ENCODE data around the gene PSMD8.

Gene PSMD8

DNA sequence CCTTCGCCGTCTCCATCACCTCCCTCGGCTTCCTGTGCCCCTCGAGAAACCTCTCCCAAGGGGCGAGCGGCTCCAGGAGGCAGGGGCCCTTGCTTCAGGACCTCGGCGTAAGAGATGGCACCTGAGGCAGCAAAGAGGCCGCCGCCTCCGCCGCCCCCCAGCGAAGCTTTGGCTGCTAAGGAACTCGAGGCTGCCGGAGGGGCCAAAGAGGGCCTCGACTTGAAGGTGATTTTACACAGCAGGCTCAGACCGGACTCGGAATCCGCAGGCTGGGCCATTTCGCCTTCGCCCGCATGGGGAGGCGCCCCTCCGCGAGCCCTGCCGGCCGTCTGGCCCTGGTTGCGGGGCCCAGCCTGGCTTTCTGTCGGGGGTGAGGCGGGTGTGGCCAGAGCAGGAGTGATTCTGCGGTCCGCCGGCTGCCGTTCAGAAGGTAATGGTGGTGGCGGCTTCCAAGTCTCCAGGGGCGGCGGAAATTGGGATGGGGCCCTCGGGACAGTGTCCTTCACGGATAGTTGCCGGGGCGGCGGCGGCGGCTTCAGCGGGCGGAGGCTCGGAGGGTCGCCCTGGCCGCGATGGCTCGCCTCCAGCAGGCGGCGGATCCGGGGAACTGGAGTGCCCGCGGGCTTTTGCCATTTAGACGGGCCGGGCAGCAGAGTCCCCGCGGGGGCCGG lies 12.1 kb downstream of the PSMD8 start:
- Histone ChIP-seq H3K36me3 (ENCODE audit: control insufficient read depth in 1 of 2, insufficient read depth in 2 of 2, low read length in 2 of 2) (peaks cover 15 to 30% of the 10 kb centered on the region in 2 donors), H3K9me3 (ENCODE audit: control insufficient read depth in 1 of 2, low read length in 2 of 2) (no peaks in the 10 kb centered on the region), H3K9ac (ENCODE audit: low read depth in 1 of 2, low read length in 2 of 2) (peak overlapping the region in 1 of 2 donors; percentile 59), H3K4me1 (ENCODE audit: control insufficient read depth in 1 of 2, insufficient read depth in 2 of 2, low read length in 2 of 2) (peaks cover 0 to 20% of the 10 kb centered on the region in 2 donors), H3K4me3 (ENCODE audit: low read depth in 1 of 2, low read length in 2 of 2) (peak overlapping the region; percentile 66 to 74), H3K27me3 (ENCODE audit: control insufficient read depth in 1 of 2, insufficient read depth in 2 of 2, low read length in 2 of 2) (peaks cover 0 to 10% of the 10 kb centered on the region in 2 donors), H3K27ac (ENCODE audit: low read depth, low read length) (no peak overlapping the region)

- Histone ChIP-seq H3K36me3 (ENCODE audit: control insufficient read depth in 1 of 2, insufficient read depth in 2 of 2, low read length in 2 of 2) (peaks cover 9 to 24% of the 10 kb centered on the region in 2 donors), H3K9me3 (ENCODE audit: control insufficient read depth in 1 of 2, low read length in 2 of 2) (no peaks in the 10 kb centered on the region), H3K4me3 (ENCODE audit: low read depth in 1 of 2, low read length in 2 of 2) (peak overlapping the region; percentile 66 to 74), H3K27ac (ENCODE audit: low read depth, low read length) (peak overlapping the region; percentile 42), H3K9ac (ENCODE audit: low read depth in 1 of 2, low read length in 2 of 2) (peak overlapping the region; percentile 3 to 59), H3K27me3 (ENCODE audit: control insufficient read depth in 1 of 2, insufficient read depth in 2 of 2, low read length in 2 of 2) (peaks cover 0 to 10% of the 10 kb centered on the region in 2 donors), H3K4me1 (ENCODE audit: control insufficient read depth in 1 of 2, insufficient read depth in 2 of 2, low read length in 2 of 2) (peaks cover 0 to 26% of the 10 kb centered on the region in 2 donors)
Measured at GRCh38 chr19:38386971-38387549, 12.7 kb downstream of the PSMD8 start.

GRCh38 chr19:38387550-38388348 lies 13.4 kb downstream of the PSMD8 start, which contains the start of gene GGN:
Gene GGN (minus strand): TSS chr19:38388034. CDS start chr19:38387261, 773 bp downstream.
- Histone ChIP-seq H3K36me3 (ENCODE audit: control insufficient read depth in 1 of 2, insufficient read depth in 2 of 2, low read length in 2 of 2) (peaks cover 4 to 20% of the 10 kb centered on the region in 2 donors), H3K27ac (ENCODE audit: low read depth, low read length) (peak within 1 kb of the TSS; percentile 82), H3K27me3 (ENCODE audit: control insufficient read depth in 1 of 2, insufficient read depth in 2 of 2, low read length in 2 of 2) (peaks cover 0 to 10% of the 10 kb centered on the region in 2 donors), H3K4me3 (ENCODE audit: low read depth in 1 of 2, low read length in 2 of 2) (peak within 1 kb of the TSS; percentile 66 to 74), H3K9ac (ENCODE audit: low read depth in 1 of 2, low read length in 2 of 2) (peak within 1 kb of the TSS; percentile 43 to 59), H3K4me1 (ENCODE audit: control insufficient read depth in 1 of 2, insufficient read depth in 2 of 2, low read length in 2 of 2) (peaks cover 0 to 29% of the 10 kb centered on the region in 2 donors), H3K9me3 (ENCODE audit: control insufficient read depth in 1 of 2, low read length in 2 of 2) (no peaks in the 10 kb centered on the region)

DNA sequence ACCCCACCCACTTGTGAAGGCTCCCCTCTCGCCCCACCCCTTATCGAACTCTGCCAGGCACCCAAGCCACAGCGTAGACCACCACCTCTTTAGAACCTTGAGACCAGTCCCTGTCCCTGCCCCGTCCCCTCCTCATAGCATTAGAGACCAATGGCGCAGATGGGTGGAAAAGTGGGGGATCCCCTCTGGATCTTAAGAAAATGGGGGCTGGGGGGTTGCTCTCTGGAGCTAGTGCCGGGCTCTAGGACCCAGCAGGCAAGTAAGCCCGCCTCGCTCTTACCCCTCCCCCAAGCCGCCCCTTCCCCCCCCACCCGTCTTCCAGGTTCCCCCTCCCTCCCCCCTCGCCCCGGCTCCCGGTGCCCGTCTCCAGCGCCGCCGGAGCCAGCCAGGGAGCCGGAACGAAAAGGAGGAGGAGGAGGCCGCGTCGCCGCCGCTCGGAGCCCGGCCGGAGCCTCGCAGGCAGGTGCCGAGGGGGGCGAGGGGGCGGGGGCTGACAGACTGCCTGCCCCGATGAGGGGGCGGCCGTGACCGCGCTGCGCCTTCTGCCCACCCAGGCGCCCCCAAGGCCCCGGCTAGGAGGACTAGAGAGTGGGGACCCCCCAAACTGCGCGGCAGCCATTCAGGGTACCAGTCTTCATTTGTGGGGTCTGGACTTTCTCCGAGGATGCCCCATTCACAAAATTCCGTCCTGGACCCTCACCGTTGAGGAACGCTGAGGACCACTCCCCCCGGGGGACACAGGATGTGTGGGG lies 14.2 kb downstream of the PSMD8 start, which contains the start of gene SPRED3:
TSS of gene SPRED3 (plus strand) at position 349 of the 752 bp plus-strand sequence. CDS start 1,606 bp downstream, outside the sequence.
- H3K4me1 ChIP-seq (ENCODE audit: control insufficient read depth in 1 of 2, insufficient read depth in 2 of 2, low read length in 2 of 2), result peaks cover 0 to 32% of the 10 kb centered on the region in 2 donors
- peak within 1 kb of the TSS; percentile 82 for H3K27ac ChIP-seq (ENCODE audit: low read depth, low read length)
- peaks cover 0 to 10% of the 10 kb centered on the region in 2 donors for H3K27me3 ChIP-seq (ENCODE audit: control insufficient read depth in 1 of 2, insufficient read depth in 2 of 2, low read length in 2 of 2)
- peak within 1 kb of the TSS; percentile 43 to 59 for H3K9ac ChIP-seq (ENCODE audit: low read depth in 1 of 2, low read length in 2 of 2)
- H3K4me3 ChIP-seq (ENCODE audit: low read depth in 1 of 2, low read length in 2 of 2), result peak within 1 kb of the TSS; percentile 66 to 74
- no peaks in the 10 kb centered on the region for H3K9me3 ChIP-seq (ENCODE audit: control insufficient read depth in 1 of 2, low read length in 2 of 2)
- H3K36me3 ChIP-seq (ENCODE audit: control insufficient read depth in 1 of 2, insufficient read depth in 2 of 2, low read length in 2 of 2), result peaks cover 4 to 12% of the 10 kb centered on the region in 2 donors

GRCh38 chr19:38389101-38389925 lies 14.9 kb downstream of the PSMD8 start:
- Histone ChIP-seq H3K4me3 (ENCODE audit: low read depth in 1 of 2, low read length in 2 of 2) (peak overlapping the region; percentile 51 to 74), H3K27me3 (ENCODE audit: control insufficient read depth in 1 of 2, insufficient read depth in 2 of 2, low read length in 2 of 2) (peaks cover 0 to 10% of the 10 kb centered on the region in 2 donors), H3K9me3 (ENCODE audit: control insufficient read depth in 1 of 2, low read length in 2 of 2) (no peaks in the 10 kb centered on the region), H3K36me3 (ENCODE audit: control insufficient read depth in 1 of 2, insufficient read depth in 2 of 2, low read length in 2 of 2) (peaks cover under 1 to 4% of the 10 kb centered on the region in 2 donors), H3K27ac (ENCODE audit: low read depth, low read length) (no peak overlapping the region), H3K4me1 (ENCODE audit: control insufficient read depth in 1 of 2, insufficient read depth in 2 of 2, low read length in 2 of 2) (peaks cover 0 to 36% of the 10 kb centered on the region in 2 donors), H3K9ac (ENCODE audit: low read depth in 1 of 2, low read length in 2 of 2) (peak overlapping the region; percentile 42 to 43)

GRCh38 chr19:38389957-38390924 lies 15.9 kb downstream of the PSMD8 start:
- peaks cover 0 to 15% of the 10 kb centered on the region in 2 donors for H3K27me3 ChIP-seq (ENCODE audit: control insufficient read depth in 1 of 2, insufficient read depth in 2 of 2, low read length in 2 of 2)
- peaks cover 7 to 42% of the 10 kb centered on the region in 2 donors for H3K4me1 ChIP-seq (ENCODE audit: control insufficient read depth in 1 of 2, insufficient read depth in 2 of 2, low read length in 2 of 2)
- H3K4me3 ChIP-seq (ENCODE audit: low read depth in 1 of 2, low read length in 2 of 2), result no peak overlapping the region
- H3K36me3 ChIP-seq (ENCODE audit: control insufficient read depth in 1 of 2, insufficient read depth in 2 of 2, low read length in 2 of 2), result peaks cover 0 to under 1% of the 10 kb centered on the region in 2 donors
- H3K27ac ChIP-seq (ENCODE audit: low read depth, low read length), result no peak overlapping the region
- H3K9ac ChIP-seq (ENCODE audit: low read depth in 1 of 2, low read length in 2 of 2), result no peak overlapping the region
- H3K9me3 ChIP-seq (ENCODE audit: control insufficient read depth in 1 of 2, low read length in 2 of 2), result no peaks in the 10 kb centered on the region

DNA sequence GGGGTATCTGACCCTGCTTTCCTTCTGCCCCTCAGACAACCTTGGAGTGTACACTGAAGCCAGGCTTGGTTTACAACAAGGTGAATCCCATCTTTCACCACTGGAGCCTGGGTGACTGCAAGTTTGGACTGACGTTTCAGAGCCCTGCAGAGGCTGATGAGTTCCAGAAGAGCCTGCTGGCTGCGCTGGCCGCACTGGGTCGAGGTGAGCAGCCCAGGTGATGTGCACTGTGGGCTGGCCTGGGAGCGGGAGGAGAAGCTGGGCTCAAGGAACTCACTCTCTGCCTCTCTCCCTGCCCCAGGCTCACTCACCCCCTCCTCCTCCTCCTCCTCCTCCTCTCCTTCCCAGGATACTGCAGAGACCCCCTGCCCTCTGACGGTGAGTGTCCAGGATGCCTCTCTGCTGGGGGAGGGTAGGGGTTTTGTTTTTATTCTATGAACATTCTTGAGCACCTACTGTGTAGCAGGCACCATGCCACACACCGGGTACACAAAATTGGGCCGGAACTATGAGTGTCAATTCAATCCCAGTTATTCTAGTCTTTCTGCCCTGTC lies 17.6 kb downstream of the PSMD8 start:
- Histone ChIP-seq H3K27ac (ENCODE audit: low read depth, low read length) (no peak overlapping the region), H3K4me1 (ENCODE audit: control insufficient read depth in 1 of 2, insufficient read depth in 2 of 2, low read length in 2 of 2) (peaks cover 7 to 35% of the 10 kb centered on the region in 2 donors), H3K36me3 (ENCODE audit: control insufficient read depth in 1 of 2, insufficient read depth in 2 of 2, low read length in 2 of 2) (no peaks in the 10 kb centered on the region)

DNA sequence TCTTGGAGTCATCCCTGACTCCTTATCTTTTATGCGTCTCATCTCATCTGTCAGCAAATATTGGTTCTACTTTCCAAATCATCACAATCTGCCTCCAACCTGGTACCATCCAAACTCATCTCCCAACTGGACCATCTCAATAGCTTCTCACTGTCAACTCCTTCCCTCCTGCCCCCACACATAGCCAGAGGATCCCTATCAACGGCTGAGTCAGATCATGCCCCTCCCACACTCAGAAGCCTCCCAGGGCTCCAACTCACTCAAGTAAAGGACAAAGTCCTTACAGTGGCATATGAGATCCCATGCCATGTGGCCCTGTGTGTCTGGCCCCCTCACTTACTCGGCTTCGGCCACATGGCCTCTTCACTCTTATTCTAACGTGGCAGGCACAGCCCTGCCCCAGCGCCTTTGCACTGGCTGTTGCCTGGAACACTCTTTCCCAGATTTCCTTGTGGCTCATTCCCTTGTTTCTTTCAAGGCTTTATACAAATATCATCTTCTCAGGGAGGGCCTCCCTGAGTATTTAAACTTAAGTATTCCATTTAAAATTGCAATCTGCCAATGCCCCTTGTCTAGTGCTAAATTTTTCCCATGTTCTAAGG lies 18.4 kb downstream of the PSMD8 start:
- Histone ChIP-seq H3K9me3 (ENCODE audit: control insufficient read depth in 1 of 2, low read length in 2 of 2) (no peaks in the 10 kb centered on the region), H3K36me3 (ENCODE audit: control insufficient read depth in 1 of 2, insufficient read depth in 2 of 2, low read length in 2 of 2) (no peaks in the 10 kb centered on the region), H3K4me3 (ENCODE audit: low read depth in 1 of 2, low read length in 2 of 2) (no peak overlapping the region), H3K27ac (ENCODE audit: low read depth, low read length) (no peak overlapping the region), H3K9ac (ENCODE audit: low read depth in 1 of 2, low read length in 2 of 2) (no peak overlapping the region), H3K27me3 (ENCODE audit: control insufficient read depth in 1 of 2, insufficient read depth in 2 of 2, low read length in 2 of 2) (peaks cover 14 to 31% of the 10 kb centered on the region in 2 donors), H3K4me1 (ENCODE audit: control insufficient read depth in 1 of 2, insufficient read depth in 2 of 2, low read length in 2 of 2) (peaks cover 7 to 31% of the 10 kb centered on the region in 2 donors)

More for the DNA sequence above, 17.6 kb downstream of the PSMD8 start:
- no peaks in the 10 kb centered on the region for H3K9me3 ChIP-seq (ENCODE audit: control insufficient read depth in 1 of 2, low read length in 2 of 2)
- no peak overlapping the region for H3K4me3 ChIP-seq (ENCODE audit: low read depth in 1 of 2, low read length in 2 of 2)
- no peak overlapping the region for H3K9ac ChIP-seq (ENCODE audit: low read depth in 1 of 2, low read length in 2 of 2)
- peaks cover 6 to 26% of the 10 kb centered on the region in 2 donors for H3K27me3 ChIP-seq (ENCODE audit: control insufficient read depth in 1 of 2, insufficient read depth in 2 of 2, low read length in 2 of 2)
